GM12892 (cell line): ENCODE measurements around the gene PPP2R5C.

Experiments
- POLR2A ChIP-seq: IDR thresholded peaks from 2 replicates; pipeline ENCODE4 v1.6.1; 2011; ENCODE audit warnings: low read depth, low read length, control low read depth
- TAF1 ChIP-seq: IDR thresholded peaks from 2 replicates; pipeline ENCODE4 v1.6.1; 2011; ENCODE audit warnings: low read depth, mild to moderate bottlenecking, control low read depth, low read length, borderline replicate concordance

DNA sequence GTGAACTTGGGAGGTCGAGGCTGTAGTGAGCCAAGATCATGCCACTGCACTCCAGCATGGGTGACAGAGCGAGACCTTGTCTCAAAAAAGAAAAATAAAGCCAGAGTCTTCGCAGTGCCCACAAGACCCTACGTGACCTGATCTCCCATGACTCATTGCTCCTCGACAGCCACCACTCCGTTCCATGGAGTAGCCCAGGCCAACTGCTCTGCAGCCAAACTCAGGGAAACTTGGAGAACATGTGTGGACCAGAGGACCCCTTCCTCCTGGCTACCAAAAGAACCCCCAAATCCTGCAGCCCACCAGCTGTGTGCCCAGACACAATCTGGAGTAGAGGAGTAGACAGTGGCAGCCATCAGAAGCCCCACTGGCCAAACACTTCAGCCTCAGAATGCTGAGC is 32.1 kb upstream of the PPP2R5C start:
- TF ChIP-seq POLR2A (no peak), TAF1 (no peak)
